NCI-H524 (cell line): ENCODE measurements around the gene GNPTG.

Experiments
- DNase-seq, 2 experiments: peaks; one replicate each; lab custom pipeline; 2025; lab: John Stamatoyannopoulos, UW

The GNPTG gene

DNA sequence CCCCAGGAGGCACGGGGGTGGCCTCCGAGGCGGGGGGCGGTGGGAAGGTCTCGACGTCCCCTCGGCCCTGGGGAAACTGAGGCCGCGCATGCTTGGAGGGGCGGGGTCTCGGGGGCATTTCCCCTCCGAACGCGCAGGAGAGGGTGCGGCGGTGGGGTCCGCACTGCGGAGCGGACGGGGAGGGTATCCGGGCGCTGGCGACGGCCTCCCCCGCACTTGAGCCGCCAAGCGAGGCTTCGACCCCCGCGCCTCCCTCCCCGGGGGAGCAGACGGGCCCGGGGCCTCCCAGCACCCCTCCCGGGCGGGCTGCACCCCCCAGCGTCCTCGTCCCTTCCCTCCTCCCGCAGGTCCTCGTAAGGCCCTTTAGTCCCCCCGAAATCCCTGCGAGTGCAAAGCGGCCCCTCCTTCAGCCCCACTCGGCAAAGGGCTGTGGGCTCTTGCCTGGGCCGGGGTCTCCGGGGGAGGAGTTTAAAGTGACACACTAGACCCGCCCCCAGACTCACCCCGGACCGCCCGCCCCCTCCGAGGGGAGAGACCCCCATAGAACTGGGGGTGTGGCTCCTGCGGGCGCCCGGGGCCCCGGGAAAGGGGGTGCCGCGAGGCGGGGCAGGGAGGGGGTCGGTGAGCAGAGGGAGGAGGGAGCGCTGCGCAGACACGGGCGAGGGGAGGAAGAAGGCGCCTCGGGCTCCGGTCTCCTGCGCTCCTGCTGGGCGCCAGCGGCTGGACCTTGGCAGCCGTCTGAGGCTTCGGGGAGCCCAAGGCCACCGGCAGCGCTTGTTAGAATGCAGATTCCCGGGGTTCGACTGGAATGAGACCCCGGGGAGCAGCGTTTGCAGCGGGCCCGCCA, 17.7 kb upstream of the GNPTG start:
- DNase-seq = no peak

DNA sequence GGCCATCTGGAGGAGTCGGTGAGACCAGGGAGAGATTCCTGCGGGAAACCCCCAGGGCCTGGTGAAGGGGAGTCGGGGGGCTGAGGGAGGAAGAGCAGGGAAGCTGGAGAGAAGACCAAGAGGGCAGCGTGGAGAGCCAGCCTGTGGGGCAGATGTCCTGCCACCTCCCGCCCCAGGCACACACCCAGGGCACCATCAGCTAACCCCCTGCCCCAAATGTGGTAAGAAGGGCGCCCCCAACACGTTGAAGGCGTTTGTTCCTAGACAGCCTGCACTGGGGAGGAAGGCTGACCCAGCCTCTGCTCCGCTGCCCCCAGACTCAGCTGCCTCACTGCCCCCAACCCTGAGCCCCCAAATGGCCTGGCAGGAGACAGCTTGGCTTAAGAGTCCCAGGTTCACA, 17.0 kb upstream of the GNPTG start:
- DNase-seq = no peak

DNA sequence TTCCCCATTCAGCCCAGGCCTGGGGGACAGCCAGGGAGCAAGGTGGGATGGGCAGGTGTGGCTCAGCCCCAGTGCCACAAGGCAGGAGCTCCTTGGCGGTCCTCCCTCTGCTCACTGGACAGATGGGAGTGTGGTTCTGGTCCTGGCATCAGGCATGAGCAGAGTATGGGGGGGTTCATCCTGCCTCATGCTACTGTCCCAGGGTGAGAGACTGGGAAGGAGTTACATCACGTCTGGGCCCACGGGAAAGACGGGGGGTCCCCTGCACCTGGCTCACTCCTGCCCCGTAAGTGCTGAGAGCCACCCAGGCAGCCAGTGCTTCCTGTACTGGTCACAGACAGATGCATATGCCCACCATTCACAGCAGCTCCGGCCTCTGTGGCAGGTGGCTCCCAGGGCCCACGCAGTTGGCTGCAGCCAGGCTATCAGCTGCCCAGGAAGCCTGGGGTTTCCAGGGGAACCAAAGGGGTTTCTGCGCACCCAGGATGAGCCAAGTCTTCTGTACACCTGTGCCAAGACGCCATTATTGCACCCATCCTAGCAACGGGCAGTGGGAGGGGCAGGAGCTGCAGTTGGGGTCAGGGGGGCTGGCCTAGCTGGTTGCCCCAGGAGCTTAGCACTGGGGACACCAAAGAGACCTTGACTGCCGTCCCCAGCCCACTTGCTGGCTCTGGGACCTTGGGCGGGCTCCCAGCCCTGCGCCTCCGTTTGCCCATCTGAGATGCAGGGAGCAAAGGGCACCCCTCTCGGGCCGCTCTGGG, 16.3 kb upstream of the GNPTG start:
- DNase-seq = no peak

DNA sequence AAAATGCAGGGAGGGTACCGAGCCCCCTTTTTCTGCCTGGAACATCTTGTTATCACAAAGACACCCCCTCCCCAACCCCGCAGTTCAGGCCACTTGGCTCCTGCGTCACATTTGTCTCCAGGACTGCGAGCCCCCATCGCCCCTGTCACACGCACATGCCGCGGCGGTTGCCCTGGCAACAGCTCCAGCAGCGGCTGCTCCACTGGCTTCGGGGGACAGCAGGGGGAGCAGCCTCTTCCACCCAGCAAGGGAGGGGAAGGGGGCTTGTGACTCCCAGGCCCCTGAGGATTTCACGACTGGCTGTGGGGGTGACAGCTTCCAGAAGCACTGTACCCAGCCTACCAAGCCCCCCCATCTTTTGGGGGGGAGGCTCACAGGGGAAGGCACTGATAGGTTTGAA, 15.7 kb upstream of the GNPTG start:
- peak in 1 of 2 experiments; percentile 70 for DNase-seq

DNA sequence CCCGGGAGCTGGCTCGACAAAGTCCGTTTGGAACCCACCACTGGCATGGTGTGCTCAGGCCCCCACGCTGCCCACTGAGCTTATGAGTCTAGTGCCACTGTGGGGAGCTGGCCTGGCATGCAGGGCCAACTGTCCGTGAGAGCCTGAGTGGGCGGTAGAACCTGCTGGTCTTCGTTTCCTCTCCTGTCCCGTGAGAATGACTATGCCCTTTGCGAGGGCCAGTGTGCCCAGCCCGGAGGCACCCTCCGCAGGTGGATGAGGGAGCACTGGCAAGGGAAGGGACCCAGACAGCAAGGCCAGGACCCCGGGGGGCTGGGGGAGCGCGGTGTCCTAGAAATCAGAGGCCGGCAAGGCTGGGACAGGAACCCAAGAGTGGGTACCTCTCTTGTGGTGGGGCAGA, 15.1 kb upstream of the GNPTG start:
- no peak for DNase-seq

DNA sequence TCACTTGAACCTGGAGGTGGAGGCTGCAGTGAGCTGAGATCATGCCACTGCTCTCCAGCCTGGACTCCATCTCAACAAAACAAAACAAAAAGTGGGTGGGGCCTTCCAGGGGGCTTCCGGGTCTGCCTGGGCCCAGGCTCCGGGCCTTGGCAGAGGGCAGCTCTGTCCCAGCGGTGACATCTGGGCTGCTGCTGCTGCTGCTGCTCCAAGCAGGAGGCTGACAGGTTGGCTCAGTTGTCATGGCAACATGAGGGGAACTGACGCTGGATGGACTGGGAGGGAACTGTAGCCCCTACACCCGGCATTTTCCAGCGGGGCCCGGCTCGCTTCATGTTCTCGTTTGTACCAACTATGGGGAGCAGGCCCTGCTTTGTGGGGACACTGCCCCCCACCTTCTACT, 14.2 kb upstream of the GNPTG start:
- DNase-seq = peak; percentile 56 to 86

DNA sequence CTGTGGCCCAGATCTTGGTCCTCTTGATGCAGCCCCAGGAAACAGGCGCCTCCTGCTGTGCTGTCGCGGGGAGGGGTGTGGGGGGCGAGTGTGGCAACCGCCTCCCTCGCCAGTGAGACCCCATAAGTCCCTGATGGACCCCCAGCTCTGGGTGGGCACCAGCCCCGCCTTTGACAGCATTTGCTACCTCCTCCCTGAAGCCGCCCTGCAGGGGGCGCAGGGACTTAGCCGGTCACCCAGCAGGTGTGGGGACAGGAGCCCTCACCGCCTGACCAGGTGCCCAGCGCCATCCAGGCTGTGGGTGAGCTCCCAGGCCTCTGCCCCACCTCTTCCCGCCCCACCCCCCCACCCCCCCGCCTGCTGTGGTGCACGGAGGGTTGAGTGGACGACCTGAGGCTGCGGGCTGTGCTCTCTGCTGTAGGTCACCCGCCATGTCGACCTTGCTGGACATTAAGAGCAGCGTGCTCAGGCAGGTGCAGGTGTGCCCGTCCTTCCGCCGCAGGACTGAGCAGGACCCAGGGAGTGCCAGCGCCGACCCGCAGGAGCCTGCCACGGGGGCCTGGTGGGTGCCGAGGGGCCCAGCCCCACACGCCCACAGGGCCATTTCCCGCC, 13.5 kb upstream of the GNPTG start:
- peak in 1 of 2 experiments; percentile 53 for DNase-seq

DNA sequence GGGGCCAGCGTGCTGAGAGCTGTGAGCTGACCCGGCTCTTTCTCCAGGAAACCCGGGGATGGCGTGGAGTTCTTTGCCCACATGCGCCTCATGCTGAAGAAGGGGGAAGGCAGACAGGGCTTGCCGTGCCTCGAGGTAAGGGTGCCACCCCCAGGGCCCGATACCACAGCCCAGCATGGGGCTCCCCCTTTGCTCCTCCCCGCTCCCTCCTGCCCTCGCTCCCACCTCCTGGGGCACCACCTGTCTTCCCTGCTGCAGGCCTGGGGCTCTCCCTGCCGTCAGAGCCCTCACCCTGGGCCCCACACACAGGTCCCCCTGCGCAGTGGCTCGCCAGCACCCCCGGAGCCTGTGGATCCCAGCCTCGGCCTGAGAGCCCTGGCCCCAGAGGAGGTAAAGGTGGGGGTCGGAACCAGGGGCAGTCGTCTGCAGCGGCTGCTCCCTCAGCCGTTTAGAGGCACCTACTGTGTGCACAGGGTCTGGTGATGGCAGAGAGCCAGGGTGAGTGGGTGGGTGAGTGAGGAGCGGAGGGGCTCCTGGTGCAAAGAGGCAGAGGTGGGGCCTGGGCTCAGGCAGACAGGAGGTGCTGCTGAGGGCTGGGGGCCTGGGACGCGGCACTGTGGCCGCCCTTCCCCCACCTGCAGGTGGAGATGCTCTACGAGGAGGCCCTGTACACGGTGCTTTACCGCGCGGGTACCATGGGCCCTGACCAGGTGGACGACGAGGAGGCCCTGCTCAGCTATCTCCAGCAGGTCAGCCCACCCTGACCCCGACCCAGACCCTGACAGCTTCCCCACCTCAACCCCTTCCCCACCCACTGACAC, 12.7 kb upstream of the GNPTG start:
- no peak for DNase-seq

DNA sequence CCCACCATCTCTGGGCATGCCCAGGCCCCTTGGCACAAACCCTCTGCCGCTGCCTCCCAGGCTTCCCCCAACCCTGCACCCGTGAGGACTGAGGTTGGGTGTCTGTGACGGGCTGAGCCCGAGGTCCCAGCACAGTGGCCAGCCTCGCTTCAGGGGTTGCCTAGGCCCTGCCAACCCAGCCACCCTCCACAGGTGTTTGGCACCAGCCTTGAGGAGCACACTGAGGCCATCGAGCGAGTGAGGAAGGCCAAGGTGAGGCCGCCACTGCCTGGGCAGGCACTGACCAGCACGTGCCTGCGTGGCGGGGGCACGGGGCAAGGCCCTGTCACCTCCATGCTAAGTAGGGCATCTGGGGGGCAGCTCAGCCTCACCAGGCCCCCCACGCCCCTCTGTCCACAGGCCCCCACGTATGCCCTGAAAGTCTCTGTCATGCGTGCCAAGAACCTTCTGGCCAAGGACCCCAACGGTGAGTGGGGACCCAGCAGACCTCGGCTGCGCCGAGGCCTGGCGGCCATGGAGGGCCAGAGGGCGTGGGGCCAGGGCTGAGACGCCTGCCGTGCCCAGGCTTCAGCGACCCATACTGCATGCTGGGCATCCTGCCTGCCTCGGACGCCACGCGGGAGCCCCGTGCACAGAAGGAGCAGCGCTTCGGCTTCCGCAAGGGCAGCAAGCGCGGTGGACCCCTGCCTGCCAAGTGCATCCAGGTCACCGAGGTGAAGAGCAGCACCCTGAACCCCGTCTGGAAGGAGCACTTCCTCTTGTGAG, 10.8 kb upstream of the GNPTG start:
- no peak for DNase-seq

DNA sequence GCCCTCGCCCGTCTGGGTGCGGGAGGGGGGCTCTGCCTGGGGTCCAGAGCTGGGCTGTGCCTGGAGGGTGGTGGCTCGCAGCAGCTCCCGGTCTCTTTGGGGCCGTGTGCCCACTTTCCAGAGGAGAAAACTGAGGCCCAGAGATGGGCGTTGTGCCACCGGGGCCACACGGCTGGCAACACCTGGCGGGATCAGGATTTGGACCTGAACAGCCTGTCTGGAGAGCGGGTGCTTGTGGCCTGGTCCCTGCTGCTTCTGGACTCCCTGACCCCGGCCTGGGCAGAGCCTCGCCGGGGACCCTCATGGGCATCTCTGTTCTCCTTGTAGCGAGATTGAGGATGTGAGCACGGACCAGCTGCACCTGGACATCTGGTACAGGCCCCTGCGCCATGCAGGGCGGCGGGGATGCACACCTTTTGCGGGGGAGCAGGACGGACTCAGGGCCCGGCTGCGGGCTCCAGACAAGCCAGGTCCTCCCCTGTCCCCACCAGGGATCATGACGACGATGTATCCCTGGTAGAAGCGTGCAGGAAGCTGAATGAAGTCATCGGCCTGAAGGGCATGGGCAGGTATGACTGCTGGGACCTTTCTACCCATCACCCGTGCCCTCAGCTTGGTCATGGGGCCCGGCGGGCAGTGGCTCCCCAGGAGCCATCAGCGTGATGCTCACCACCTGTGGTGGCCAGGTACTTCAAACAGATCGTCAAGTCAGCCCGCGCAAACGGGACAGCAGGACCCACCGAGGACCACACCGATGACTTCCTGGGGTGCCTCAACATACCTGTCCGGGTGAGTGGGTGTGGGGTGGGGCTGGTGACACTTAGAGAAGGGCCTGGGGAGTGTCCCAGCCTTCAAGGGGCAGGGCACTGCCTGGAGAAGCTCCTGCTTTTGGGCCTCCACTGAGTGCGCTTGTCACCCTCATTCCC, 10.0 kb upstream of the GNPTG start:
- DNase-seq = no peak

DNA sequence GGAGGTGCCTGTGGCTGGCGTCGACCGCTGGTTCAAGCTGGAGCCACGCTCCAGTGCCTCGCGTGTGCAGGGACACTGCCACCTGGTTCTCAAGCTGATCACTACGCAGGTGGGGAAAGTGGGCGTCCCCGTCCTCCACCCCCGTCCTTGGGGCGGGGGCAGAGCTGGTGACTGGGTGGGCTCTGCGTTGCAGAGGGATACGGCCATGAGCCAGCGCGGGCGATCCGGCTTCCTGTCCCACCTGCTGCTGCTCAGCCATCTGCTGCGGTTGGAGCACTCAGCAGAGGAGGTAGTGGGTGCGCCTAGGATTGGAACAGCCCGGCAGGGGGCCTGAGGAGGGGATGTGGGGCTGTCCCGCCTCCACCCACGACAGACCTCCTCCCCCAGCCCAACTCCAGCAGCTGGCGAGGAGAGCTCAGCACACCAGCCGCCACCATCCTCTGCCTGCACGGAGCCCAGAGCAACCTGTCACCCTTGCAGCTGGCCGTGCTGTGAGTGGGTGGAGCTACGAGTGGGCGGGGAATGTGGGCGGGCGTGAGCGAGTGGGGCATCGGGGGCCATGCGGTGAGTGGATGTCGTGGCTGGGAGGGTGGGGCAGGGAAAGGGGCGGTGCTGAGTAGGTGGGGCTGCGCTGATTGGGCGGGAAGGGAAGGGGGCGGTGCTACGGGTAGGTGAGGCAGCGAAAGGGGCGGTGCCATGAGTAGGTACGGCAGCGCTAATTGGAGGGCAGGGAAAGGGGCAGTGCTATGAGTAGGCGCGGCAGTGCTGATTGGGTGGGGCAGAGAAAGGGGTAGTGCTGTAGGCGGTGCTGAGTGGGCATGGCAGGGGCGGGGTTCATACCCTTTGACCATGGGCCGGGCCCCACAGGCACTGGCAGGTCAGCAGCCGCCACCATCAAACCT, 9.0 kb upstream of the GNPTG start:
- peak; percentile 98 to 100 for DNase-seq

DNA sequence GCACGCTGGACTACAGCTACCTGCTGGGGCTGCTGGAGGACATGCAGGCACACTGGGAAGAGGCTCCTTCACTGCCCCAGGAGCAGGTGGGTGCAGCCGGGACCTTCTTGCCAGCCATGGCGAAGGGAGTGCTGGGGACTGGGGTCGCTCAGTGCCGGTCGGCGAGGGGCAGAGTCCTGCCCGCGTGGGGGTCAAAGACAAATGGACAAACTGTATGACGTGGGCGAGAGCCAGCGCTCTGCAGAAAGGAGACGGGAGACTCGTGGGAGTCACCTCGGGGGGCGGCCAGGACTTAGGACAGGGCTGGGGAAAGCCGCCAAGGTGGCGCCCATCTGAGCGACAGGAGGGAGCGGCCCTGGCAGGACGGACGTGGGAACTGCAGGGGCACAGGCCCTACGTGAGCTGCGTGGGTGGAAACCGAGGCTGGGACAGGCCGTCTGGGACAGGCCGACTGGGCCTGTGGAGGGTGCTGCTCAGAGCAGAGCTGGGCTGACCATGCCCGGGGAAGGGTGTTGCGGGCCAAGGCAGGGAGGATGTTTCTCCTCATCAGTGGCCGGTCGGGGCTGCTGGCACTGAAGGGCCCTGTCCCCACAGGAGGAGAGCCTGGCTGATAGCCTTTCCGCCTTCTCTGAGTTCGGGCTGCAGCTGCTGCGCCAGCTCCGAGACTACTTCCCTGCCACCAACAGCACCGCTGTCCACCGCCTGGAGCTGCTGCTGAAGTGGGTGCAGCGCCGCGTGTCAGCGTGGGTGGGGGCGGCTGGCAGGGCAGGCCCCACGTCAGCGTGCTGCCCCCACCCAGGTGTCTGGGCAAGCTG, 8.1 kb upstream of the GNPTG start:
- DNase-seq = peak in 1 of 2 experiments; percentile 43

DNA sequence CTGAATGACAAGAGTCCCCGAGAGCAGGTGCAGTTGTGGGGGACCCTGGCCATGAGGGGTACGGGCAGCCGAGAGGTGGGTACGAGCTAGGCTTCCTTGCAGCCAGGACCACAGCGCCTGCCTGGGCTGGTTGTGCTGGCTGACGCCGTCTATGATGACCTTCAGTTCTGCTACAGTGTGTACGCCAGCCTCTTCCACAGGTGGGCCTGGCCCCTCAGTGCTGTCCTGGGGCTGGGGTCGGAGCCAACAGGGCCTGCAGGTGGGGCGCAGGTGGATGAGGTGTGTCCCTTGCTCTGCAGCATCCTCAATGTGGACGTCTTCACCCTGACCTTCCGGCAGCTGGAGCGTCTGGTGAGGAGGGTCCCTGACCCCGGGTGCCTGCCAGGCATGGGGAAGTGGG, 7.2 kb upstream of the GNPTG start:
- no peak for DNase-seq

DNA sequence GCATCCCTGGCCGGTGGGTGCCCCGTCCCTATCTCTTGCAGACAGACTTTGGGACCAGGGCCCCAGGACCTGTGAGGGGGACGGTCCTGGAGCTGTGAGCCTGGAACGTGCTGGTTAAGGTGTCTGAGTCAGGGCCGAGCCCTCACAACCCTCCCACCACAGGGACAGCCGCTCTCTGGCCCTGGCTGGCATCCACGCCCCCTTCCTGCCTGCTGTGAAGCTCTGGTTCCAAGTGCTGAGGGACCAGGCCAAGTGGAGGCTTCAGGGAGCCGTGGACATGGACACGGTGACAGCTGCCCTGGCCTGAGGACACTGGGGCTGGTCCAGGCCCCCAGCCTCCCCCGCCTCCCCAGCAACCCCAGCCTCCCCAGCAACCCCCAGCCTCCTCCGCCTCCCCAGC, 6.6 kb upstream of the GNPTG start:
- no peak for DNase-seq

DNA sequence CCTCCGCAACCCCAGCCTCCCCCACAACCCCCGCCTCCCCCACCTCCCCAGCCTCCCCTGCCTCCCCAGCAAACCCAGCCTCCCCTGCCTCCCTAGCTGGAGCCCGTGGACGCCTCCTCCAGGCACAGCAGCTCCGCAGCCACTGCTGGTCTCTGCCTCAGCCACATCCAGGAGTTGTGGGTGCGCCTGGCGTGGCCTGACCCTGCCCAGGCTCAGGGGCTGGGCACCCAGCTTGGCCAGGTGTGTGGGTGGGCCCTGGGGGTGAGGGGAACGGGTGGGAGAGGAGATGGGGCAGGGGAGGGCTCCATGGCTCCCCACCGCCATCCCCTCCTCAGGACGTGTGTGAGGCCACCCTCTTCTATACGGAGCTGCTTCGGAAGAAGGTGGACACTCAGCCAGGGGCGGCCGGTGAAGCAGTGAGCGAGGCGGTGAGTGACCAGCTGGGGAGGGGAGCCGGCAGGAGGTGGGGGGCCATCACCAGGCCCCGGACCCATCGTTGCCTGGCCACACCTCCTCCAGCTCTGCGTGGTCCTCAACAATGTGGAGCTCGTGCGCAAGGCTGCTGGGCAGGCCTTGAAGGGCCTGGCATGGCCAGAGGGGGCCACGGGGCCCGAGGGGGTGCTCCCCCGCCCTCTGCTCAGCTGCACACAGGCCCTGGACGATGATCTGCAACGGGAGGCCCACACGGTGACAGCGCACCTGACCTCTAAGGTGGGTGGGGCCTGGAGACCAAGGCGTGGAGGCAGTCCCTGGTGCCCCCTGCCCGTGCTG, 5.9 kb upstream of the GNPTG start:
- DNase-seq = no peak

DNA sequence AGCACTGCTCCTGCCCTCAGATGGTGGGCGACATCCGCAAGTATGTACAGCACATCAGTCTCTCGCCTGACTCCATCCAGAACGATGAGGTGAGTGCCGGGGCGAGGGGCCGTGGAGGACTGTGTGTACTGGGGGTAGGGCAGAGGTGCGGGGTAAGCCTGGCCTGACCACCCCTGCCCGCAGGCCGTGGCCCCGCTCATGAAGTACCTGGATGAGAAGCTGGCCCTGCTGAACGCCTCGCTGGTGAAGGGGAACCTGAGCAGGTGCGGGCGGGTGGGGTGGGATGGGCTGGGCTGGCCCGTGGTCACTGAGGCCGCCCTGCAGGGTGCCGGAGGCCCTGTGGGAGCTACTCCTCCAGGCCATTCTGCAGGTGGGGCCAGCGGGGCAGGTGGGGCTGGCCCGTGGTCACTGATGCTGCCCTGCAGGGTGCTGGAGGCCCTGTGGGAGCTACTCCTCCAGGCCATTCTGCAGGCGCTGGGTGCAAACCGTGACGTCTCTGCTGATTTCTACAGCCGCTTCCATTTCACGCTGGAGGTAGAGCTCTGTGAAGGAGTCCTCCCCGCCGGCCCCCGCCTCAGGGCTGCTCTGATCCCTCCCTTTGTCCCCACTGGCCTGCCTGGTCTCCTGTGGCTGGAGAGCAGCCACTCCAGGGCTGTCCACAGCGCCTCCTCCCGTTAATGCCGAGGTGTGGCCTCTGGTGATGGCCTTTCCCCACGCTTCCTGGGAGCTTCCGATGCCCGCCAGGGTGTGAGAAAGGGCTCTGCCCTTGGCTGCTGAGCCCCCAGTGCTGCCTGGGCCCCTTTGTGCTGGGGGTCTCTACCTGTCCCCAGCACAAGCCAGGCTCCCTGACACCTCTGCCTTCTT, 5.1 kb upstream of the GNPTG start:
- DNase-seq = peak in 1 of 2 experiments; percentile 34
